Stimulated activated CD8-positive, alpha-beta memory T cell treated with anti-CD3 and anti-CD28 coated beads, Interleukin-15, amount 100 ng/mL, for 48 hours (primary cell): ENCODE data around the gene BABAM1.

Source experiments
- DNase-seq, 2 donors: peaks; one replicate each; pipeline ENCODE4 v3.0.0-alpha.2; 2020; ENCODE audit warnings: low read depth in 2 of 2

Gene BABAM1

GRCh38 chr19:17321655-17322489 lies 54.6 kb downstream of the BABAM1 start:
- DNase-seq = no peak

GRCh38 chr19:17322854-17323253 lies 55.6 kb downstream of the BABAM1 start:
- no peak for DNase-seq

- DNase-seq = no peak
Measured at GRCh38 chr19:17323300-17323963, 56.2 kb downstream of the BABAM1 start.

- no peak for DNase-seq
Measured at GRCh38 chr19:17323964-17324332, 56.7 kb downstream of the BABAM1 start.

- DNase-seq = no peak
Measured at GRCh38 chr19:17324357-17325114, 57.3 kb downstream of the BABAM1 start.

- DNase-seq = no peak
Measured at GRCh38 chr19:17325133-17325532, 57.9 kb downstream of the BABAM1 start.

GRCh38 chr19:17325881-17326594 lies 58.8 kb downstream of the BABAM1 start:
- DNase-seq = no peak

GRCh38 chr19:17326595-17326966 lies 59.3 kb downstream of the BABAM1 start:
- no peak for DNase-seq

GRCh38 chr19:17327068-17327653 lies 59.9 kb downstream of the BABAM1 start:
- DNase-seq = no peak

GRCh38 chr19:17327654-17328516 lies 60.6 kb downstream of the BABAM1 start:
- no peak for DNase-seq
